Occipital lobe (tissue), 2 donors: ENCODE results near the gene HS3ST2. TPM values are rescaled to one million over a fixed set of nuclear protein-coding genes. Genes with fewer than 3 reads are reported as not detected.
A peak's percentile ranks its signal among the peaks of the same experiment; 100 is the strongest.
"Not testable (repeated sequence)": the region's sequence is repeated elsewhere in the genome, so short reads cannot be mapped to it uniquely, and the experiment has no call there.

Source experiments
- DNase-seq: peaks from one replicate; lab custom pipeline; 2025; lab: John Stamatoyannopoulos, UW
- total RNA-seq: library from RNA; depleted of rRNA; stranded (reverse); fragments of >200 nt; gene quantifications from one replicate; pipeline ENCODE4 v1.2.3, GENCODE V29; 2014

Gene HS3ST2
- total RNA-seq, 1 donor from 2014 or later: 2.0 TPM

DNA sequence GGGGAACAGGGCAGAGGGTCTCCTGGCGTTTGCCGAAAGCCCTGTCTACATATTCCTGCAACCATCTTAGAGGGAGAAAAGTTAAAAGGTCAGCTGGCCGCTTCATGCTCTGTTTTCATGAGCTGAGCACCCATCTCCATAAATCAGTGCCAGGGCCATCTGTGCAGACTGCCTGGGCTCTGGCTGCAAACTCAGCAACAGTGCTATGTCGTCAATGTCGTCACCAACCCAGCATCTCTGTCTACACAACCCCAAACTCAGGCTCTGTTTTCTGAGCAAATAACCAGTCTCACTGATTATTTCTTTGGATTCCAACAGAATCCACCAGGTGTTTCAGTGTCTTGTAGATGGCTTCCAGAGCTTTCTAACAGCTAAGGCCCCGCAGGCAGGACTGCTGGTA is 65.0 kb downstream of the HS3ST2 start:
- no peak for DNase-seq

DNA sequence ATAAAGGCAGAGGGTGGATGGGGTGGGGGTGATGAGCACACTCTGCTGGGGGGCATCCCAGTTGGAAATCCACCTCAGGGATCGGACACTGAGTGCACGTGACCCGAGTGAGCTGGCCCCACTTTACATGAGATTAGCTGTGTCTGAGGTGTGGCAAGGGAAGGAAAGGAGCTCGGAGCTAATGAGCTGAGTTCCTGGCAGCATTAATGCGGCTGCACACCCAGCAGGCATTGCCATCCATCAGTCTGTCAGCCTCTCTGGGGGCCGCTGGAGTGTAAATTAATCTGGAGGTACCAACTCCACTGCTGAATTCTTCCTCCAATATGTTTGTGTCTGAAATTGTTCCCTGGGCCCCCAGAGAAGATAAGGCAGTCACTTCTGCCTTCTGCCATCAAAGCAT is 65.5 kb downstream of the HS3ST2 start:
- DNase-seq: no peak

DNA sequence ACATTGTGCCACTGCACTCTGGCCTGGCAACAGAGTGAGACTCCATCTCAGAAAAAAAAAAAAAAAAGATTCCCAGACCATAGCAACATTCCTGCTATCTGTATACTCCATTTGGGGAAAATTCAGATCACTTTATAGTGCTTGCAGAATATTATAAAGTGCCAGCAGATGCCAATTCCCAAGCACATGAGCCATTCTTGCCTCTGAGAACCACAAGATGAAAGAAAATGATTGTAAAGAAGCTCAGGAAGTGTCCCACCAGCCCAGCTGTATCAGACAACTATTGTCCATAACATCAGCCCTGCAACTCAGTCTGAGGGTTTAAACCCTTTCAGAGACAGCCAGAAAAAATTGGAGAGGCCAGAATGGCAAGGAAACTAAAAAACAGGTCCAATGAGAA is 69.0 kb downstream of the HS3ST2 start:
- DNase-seq: no peak

DNA sequence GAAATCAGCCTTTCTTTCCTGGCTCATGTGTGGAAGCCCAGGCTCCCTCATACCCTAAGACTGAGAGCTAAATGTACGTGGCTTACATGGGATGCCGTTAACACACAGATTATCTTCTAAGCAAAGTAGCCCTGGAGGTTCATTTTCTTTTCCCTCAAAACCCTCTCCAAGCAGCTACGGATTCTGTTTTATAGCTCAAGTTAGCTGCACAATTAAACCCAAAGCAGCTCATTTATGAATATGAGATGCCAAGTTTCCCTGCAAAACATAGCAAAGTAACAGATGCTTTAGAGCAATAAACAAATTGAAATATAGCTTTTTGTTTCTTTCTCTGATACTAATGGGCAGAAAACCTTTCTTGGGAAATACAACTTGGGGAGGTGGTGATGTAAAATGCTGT is 72.0 kb downstream of the HS3ST2 start:
- no peak for DNase-seq

DNA sequence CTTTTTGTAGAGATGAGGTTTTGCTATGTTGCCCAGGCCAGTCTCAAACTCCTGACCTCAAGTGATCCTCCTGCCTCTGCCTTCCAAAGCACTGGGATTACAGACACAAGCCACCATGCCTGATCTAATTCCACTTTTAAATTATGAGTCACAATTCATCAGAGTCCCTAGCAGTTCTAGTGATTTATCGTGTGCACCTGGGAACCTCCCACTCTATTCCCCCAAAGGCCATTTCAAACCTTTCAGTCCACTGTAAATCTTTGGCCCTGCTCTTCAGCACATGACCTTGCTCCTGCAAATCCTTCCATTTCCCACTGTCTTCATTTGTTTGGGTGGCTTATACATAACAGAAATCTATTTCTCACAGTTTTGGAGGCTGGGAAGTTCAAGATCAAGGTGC is 73.0 kb downstream of the HS3ST2 start:
- no peak for DNase-seq

DNA sequence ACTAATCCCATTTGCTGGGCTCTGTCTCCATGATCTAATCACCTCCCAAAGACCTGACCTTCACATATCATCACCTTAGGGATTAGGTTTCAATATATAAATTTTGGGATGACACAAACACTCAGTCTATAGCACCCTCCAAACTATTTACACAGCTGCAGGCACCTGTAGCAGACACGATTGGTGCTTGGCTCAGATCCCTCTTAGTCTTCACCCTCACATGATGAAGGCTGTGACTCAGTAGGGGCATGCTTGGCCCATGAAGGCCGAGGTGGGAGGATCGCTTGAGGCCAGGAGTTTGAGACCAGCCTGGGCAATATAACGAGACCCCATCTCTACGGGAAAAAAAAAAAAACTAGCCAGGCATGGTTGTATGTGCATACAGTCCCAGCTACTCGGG is 73.5 kb downstream of the HS3ST2 start:
- DNase-seq: no peak

DNA sequence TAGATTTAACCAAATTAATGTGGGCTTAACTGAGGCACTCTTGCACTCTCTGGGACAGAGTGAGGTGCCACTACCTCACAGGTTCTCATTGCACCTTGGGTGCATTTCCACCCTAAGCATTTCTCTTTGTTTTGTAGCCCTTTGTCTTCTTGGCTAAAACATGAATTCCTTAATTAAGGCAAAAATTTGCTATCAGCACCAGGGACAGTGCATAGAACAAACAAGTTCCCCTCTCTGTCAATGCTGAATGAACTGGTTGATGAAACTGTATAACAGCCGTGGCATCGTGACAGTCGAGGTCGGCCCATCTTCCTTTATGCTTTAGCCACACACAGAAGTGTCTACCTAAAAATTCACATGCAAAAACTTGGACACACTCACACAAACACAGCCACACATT is 74.8 kb downstream of the HS3ST2 start:
- no peak for DNase-seq

DNA sequence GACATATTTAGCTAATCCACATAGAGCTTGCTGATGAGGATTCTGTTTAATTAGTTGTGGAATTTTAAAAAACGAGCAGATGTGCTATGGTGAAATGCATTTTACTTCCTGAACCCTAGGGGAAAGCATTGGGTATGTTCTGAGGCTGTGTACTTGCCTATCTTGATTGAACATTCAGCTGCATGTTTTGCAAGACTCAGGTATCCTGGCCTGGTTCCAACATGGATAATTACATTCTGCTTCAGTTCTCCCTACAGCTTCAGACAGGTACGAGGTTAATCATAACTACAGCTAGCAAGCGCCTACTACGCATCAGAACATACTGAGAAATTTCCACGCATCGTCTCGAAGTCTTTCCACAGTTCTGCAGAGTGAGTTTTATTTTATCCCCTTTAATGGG is 77.0 kb downstream of the HS3ST2 start:
- no peak for DNase-seq

DNA sequence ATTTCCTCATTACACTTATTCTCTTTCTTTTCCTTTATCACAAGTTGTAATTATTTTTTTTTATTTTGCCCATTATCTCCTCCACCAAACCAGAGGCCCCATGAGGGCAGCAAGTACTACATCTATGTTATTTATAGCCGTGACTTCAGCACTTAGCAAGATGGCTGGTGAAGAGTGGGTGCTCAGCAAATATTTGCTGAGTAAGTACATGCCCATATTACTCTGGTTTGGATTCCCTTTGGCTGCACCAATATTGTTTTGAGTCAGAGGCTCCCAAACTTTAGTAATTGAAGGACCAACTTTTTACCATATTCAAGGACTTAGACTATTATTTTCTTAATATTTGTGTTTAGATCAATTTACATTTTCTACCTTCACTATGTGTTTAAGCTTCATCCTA is 83.2 kb downstream of the HS3ST2 start:
- DNase-seq: no peak

DNA sequence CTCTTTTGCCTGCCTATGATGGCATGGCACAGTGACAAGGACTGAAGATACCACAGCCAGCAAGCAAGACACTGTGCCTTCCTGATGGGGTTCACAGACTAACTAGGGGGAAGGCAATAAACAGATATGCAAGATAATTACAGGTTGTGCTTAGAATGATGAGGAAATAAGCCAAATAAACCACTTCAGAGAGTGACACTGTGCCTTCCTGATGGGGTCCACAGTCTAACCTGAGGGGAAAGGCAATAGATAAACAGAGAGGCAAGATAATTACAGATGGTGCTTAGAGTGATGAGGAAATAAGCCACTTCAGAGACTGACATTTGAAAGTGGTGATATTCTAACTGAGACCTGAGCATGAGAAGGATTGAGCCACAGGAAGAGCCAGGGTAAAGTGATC is 84.2 kb downstream of the HS3ST2 start:
- no peak for DNase-seq

DNA sequence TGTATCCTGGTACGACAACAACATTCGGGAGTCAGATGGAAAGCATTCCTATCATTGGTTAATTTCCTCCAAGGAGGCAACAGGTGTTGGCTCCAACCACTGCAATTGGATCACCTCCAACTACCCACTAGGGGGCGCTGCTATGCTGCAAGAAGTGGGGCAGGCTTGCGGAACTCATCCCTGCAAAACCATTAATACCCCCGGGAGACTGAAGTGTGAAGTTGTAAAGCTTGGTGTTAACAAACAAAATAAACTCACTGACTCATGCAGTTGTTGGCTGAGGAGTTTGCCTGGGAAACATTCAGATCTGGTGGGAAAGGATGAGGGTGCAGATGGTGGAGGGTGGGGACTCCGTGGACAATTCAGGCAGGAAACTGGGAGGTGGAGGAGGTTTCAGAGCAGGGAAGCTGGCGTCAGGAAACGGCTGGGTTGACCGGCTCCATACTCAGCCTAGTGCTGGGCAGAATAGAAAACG is 84.9 kb downstream of the HS3ST2 start:
- peak; percentile 76 for DNase-seq

DNA sequence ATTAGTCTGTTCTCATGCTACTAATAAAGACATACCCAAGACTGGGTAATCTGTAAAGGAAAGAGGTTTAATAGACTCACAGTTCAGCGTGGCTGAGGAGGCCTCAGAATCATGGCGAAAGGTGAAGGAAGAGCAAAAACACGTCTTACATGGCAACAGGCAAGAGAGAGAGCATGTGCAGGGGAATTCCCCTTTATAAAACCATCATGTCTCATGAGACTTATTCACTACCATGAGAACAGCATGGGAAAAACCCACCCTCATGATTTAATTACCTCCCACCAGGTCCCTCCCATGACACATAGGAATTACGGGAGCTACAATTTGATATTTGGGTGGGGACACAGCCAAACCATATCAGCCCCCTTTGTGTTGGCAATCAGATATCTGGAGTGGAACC is 85.6 kb downstream of the HS3ST2 start:
- DNase-seq: not testable (repeated sequence)

DNA sequence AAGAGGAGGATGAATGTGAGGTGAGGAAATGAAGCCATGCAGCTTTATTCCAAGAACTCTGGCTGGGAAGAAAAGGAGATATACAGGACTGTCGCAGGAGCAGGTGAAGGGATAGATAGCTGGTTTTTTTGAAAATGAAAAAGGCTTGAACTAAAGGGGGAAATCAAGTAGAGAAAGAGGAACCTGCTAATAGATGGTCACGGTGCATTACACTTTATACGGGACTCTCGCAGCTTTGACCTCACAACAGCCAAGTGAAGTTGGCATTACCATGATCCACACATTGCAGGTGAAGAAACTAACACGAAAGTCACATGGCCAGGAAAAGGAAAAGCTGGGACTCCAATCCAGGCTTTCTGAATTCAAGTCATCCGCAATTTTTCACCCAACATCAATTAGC is 86.9 kb downstream of the HS3ST2 start:
- DNase-seq: no peak

DNA sequence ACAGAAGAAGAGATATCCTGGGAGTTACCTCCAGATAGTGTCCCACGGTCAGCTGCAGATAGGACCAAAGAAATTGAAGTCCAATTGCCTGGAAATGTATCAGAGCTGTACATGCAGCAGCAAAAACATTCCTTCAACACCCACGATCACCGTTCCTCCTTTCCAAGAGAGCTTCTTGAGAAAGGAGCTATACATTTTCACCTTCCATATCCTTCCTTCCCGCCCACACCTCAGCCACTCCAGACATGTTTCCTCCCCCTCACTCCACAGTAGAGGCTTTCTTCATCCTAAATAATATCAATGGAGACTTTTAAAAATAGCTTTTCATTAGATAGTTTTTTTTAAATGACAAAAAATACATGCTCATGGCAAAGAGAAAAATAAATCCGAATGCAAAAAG is 87.6 kb downstream of the HS3ST2 start:
- peak; percentile 6 for DNase-seq

DNA sequence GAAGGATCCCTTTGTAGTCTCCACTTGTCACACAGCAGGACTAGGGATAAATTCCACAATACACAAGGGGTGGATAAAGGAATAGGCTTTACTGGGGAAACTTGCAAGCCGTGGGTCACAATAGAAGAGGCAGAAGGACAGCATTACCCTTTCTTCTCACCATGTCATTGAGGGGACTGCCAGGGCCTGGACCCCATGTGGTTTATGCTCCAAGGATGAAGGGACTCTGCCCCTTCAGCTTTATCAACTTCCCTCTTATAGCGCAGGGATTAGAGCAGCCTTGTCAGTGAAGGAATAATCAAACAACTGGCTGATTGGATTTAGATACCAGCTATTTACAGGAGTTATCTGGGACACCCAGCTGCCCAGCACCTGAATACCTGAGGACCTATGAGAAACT is 89.8 kb downstream of the HS3ST2 start:
- DNase-seq: no peak

DNA sequence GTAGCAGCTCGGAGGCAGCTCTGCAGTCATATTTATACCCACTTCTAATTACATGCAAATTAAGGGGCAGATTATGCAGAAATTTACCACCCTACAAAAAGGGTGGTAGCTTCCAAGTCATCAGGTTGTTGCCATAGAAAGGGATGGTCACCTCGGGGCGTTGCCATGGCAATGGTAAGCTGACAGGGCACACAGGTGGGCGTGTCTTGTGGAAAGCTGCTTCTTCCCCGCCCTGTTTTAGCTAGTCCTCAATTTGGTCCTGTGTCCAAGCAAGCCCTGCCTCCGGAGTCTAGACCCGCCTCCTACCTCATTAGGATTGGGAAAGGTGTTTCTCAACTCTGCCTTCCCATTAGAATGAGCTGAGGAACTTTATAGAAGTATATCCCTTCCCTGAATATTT is 98.7 kb downstream of the HS3ST2 start:
- DNase-seq: no peak

DNA sequence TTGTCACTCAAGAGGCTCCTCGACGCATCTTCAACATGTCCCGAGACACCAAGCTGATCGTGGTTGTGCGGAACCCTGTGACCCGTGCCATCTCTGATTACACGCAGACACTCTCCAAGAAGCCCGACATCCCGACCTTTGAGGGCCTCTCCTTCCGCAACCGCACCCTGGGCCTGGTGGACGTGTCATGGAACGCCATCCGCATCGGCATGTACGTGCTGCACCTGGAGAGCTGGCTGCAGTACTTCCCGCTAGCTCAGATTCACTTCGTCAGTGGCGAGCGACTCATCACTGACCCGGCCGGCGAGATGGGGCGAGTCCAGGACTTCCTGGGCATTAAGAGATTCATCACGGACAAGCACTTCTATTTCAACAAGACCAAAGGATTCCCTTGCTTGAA is 101.0 kb downstream of the HS3ST2 start:
- no peak for DNase-seq

DNA sequence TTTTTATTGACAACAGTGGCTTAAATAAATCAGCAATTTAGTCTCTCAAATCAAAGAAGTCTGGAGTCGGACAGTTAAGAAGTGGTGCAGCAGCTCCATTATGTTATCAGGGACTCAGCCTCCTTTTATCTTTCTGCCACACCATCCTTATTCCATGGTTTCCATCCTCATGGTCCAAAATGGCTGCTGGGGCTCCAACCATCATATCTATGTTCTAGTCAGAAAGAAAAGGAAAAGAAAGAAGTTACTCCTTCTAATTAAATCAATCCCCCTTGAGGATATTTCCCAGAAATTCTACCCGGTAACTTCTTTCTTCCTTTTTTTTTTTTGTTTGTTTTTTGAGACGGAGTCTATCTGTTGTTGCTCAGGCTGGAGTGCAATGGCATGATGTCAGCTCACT is 109.5 kb downstream of the HS3ST2 start:
- DNase-seq: no peak

DNA sequence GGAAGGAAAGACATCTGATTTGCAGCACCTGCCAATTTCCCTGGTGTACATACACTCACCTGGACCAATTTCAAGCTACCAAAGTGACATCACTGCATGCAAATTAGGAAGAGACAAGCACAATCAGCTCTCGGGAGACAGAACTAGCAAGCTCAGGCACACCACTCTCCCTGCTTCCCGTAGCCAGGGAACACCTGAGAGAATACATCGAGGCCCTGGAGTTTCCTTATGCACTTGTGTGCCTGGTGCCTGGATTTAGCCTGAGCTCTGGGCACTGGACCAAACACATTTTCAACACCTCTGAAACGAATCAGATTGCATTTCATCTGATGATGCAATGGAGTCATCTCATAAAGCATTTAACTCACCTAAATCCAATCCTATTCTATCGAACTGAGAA is 110.5 kb downstream of the HS3ST2 start:
- no peak for DNase-seq

DNA sequence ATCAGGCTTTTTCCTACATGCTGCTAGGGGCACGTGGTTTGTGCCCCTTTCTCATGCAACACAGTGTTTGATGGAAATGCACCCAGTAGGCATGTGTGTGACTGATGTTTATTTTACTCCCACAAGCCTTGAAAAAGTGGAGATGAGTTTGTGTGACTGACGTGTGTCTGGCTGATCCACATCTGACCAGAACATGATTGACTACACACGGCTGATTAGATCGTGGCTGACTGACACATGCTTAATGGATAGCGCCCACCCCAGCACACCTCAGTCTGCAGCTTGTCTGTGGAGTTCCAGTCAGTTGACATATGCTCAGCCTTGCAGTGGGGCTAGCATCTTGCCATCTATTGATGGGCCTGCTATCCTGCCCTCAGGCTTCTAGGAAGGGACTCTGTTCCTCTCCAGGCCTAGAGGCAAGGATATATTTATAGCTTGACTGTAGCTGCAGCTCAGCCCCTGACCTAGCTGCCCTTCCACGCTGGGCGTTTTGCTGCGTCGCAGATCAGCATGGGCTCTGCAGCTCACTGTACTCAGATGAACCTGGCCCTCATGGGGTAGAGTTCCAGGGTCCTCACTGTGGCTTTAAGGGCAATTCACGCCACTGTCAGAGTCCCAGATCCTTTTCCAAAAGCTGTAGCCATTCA is 112.3 kb downstream of the HS3ST2 start:
- DNase-seq: no peak

DNA sequence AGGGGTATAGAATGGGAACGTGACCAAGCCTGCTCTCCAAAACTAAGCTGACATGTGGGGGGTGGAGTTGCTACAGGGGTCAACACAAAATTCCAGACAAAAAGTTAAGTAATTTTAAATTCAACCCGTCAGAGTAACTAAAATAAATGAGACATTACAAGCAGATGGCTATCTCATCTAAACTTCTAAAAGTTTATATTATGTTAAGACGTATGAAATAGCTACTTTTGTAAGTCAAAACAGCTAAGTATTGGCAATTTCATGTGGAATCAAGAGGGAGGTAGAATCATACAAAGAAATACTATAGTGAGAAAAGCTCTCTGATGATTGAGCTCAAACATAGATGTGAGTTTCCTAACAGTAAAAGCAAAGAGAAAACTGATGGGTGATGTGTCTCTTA is 113.3 kb downstream of the HS3ST2 start:
- no peak for DNase-seq

DNA sequence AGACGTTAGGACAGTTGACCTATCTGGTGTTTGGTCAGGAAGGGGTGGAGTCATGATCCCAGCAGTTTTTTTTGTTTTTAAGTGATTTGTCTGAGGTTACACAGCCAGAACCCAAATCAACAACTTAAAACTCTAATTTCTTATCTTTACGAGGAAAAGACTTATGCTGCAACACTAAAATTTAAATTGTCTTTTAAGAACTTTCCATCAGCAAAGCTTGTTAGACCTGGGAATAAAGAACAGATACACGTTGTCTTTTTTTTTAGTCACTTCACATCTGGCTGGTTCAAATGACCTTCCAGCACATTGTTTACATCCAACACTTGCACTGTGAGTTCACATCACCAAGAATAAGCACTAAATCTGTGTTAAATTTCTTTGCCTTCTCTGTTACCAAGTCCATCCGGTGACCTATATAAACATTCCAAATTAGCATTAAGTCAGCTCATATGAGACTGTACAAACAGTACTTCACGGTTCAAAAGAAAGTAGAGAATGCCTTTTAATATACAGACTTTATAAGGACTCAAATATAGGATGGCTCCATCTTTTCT is 115.0 kb downstream of the HS3ST2 start:
- no peak for DNase-seq

DNA sequence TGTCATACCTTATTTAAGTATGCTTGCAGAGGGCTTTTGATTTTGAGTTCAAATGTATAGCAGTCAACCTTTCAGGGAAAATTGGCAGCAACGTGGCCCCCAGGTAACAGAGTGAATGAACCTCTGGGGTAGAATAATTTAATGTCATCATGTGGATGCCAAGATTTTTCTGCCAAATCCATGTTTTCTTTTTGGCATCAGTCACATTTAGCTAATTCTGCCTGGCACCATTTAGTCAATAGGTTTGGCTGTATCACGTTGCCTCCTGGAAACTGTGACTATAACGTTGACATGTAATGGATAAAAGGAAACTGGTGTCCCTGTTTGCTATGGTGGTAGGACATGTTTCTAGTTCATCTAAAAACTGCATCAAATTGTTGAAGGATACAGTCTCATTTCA is 115.5 kb downstream of the HS3ST2 start:
- DNase-seq: no peak
